Erythroblast (primary cell): ENCODE results near the gene LRP1B.

Experiments used
- GATA1 ChIP-seq: IDR thresholded peaks from 2 replicates; pipeline ENCODE4 v1.6.1; 2011; ENCODE audit warnings: low read depth, mild to moderate bottlenecking, control low read depth, low read length, moderate library complexity
- POLR2A ChIP-seq: IDR thresholded peaks from 2 replicates; pipeline ENCODE4 v1.6.1; 2011; ENCODE audit warnings: mild to moderate bottlenecking, low read length

GRCh38 chr2:141704541-141704940, 426.3 kb downstream of the LRP1B start:
- TF ChIP-seq POLR2A (no peak), GATA1 (no peak)
